ENCODE data around the gene VGF.
A peak's percentile ranks its signal among the peaks of the same experiment; 100 is the strongest.

The VGF gene

GRCh38 chr7:101159696-101160674 is 5.4 kb downstream of the VGF start (continued):
- TF ChIP-seq ZNF280D (tag by site-specific recombination; IDR thresholded peaks at IDR 0.05), result no peak
- no peak for TF ChIP-seq ZNF366 (tag by site-specific recombination; conservative IDR thresholded peaks at IDR 0.05)
- no peak for TF ChIP-seq ZNF155 (tag by site-specific recombination; IDR thresholded peaks at IDR 0.05)
- peak; percentile 13; the same call in 1 of the 2 replicates for TF ChIP-seq ZNF223 (tag by site-specific recombination; IDR thresholded peaks at IDR 0.05)
- no peak for TF ChIP-seq ZNF658 (tag by site-specific recombination; IDR thresholded peaks at IDR 0.05)
- TF ChIP-seq TCF7L2 (IDR thresholded peaks at IDR 0.05; ENCODE audit: borderline replicate concordance, low read depth, low read length), result no peak
- peak; percentile 35; the same call in 1 of the 2 replicates for TF ChIP-seq PATZ1 (tag by site-specific recombination; IDR thresholded peaks at IDR 0.05)
- TF ChIP-seq ZBTB48 (tag by site-specific recombination; IDR thresholded peaks at IDR 0.05), result peak; percentile 70
- TF ChIP-seq ZNF654 (tag by site-specific recombination; IDR thresholded peaks at IDR 0.05; ENCODE audit: low read depth), result no peak
- peak; percentile 60 for TF ChIP-seq ZBTB20 (tag by site-specific recombination; IDR thresholded peaks at IDR 0.05)
- no peak for TF ChIP-seq ZNF626 (tag by site-specific recombination; IDR thresholded peaks at IDR 0.05)
- no peak for TF ChIP-seq ZSCAN5A (tag by site-specific recombination; IDR thresholded peaks at IDR 0.05)
- TF ChIP-seq ZNF514 (tag by site-specific recombination; IDR thresholded peaks at IDR 0.05), result no peak
- peak; percentile 14; the same call in 1 of the 2 replicates for TF ChIP-seq ZNF629 (tag by site-specific recombination; IDR thresholded peaks at IDR 0.05)
- no peak for TF ChIP-seq ZNF830 (tag by site-specific recombination; IDR thresholded peaks at IDR 0.05; ENCODE audit: low read depth)
- TF ChIP-seq ZXDB (tag by site-specific recombination; IDR thresholded peaks at IDR 0.05), result no peak
- TF ChIP-seq ZNF600 (tag by site-specific recombination; IDR thresholded peaks at IDR 0.05), result peak; percentile 49; the same call in 1 of the 2 replicates
- no peak for TF ChIP-seq ZNF701 (tag by site-specific recombination; IDR thresholded peaks at IDR 0.05)
- no peak for TF ChIP-seq ZNF549 (tag by site-specific recombination; IDR thresholded peaks at IDR 0.05)
- TF ChIP-seq ZNF202 (tag by site-specific recombination; IDR thresholded peaks at IDR 0.05; ENCODE audit: borderline replicate concordance), result no peak
- no peak for TF ChIP-seq ZNF423 (tag by site-specific recombination; IDR thresholded peaks at IDR 0.05)
- no peak for TF ChIP-seq ZNF404 (tag by site-specific recombination; IDR thresholded peaks at IDR 0.05)
- peak; percentile 29; the same call in 1 of the 2 replicates for TF ChIP-seq HIC1 (tag by site-specific recombination; IDR thresholded peaks at IDR 0.05)
- TF ChIP-seq ZNF214 (tag by site-specific recombination; IDR thresholded peaks at IDR 0.05; ENCODE audit: borderline replicate concordance), result no peak
- TF ChIP-seq ZNF660 (tag by site-specific recombination; IDR thresholded peaks at IDR 0.05), result no peak
- TF ChIP-seq ZSCAN4 (tag by site-specific recombination; IDR thresholded peaks at IDR 0.05), result peak; percentile 94
- peak; percentile 95 for TF ChIP-seq ZNF398 (tag by site-specific recombination; IDR thresholded peaks at IDR 0.05)

Measured in HEK293 (cell line).